Astrocyte (in vitro differentiated cells and primary cell): ENCODE measurements around the gene GOLGA8S. TPM values are rescaled to one million over a fixed set of nuclear protein-coding genes. Genes with fewer than 3 reads are reported as not detected.
"Not testable (repeated sequence)": the region's sequence is repeated elsewhere in the genome, so short reads cannot be mapped to it uniquely, and the experiment has no call there.

ENCODE experiments used
- DNase-seq: peaks from one replicate; pipeline ENCODE4 v3.0.0-alpha.2; 2010; ENCODE audit warnings: low read depth
- FAIRE-seq: peaks from 2 replicates; lab custom pipeline; 2011; peaks lifted over from hg19 to GRCh38; lab: Jason Lieb, UNC
- H2AFZ ChIP-seq: 2 replicates; pipeline ENCODE4 v1.6.0; 2012; ENCODE audit warnings: low read depth, low read length, inconsistent platforms
- H3K27ac ChIP-seq: 2 replicates; pipeline ENCODE4 v1.5.1; 2011; ENCODE audit warnings: low read depth, low read length, inconsistent platforms
- H3K27me3 ChIP-seq: 2 replicates; pipeline ENCODE4 v1.6.0; 2011; ENCODE audit warnings: low read length, inconsistent platforms; ENCODE audit not compliant: insufficient read depth
- H3K36me3 ChIP-seq: 2 replicates; pipeline ENCODE4 v1.5.1; 2011; ENCODE audit warnings: low read length, inconsistent platforms; ENCODE audit not compliant: insufficient read depth
- H3K4me1 ChIP-seq: 2 replicates; pipeline ENCODE4 v1.5.1; 2011; ENCODE audit warnings: low read length, inconsistent platforms; ENCODE audit not compliant: insufficient read depth
- H3K4me2 ChIP-seq: 2 replicates; pipeline ENCODE4 v1.6.0; 2012; ENCODE audit warnings: low read length, inconsistent platforms
- H3K4me3 ChIP-seq: 2 replicates; pipeline ENCODE4 v1.5.1; 2011; ENCODE audit warnings: low read depth, mild to moderate bottlenecking, low read length, inconsistent platforms; ENCODE audit not compliant: insufficient read depth
- H3K79me2 ChIP-seq: 2 replicates; pipeline ENCODE4 v1.6.0; 2012; ENCODE audit warnings: mild to moderate bottlenecking, low read length, inconsistent platforms; ENCODE audit not compliant: insufficient read depth
- H3K9ac ChIP-seq: 2 replicates; pipeline ENCODE4 v1.6.0; 2012; ENCODE audit warnings: mild to moderate bottlenecking, low read length, inconsistent platforms
- H3K9me3 ChIP-seq: 2 replicates; pipeline ENCODE4 v1.5.1; 2012; ENCODE audit warnings: low read depth, mild to moderate bottlenecking, low read length, inconsistent platforms; ENCODE audit not compliant: insufficient read depth
- H4K20me1 ChIP-seq: 2 replicates; pipeline ENCODE4 v1.6.0; 2012; ENCODE audit warnings: low read length, inconsistent platforms; ENCODE audit not compliant: insufficient read depth
- H3K27ac Mint-ChIP-seq: one replicate; pipeline ENCODE4 v1.8.0; 2021; ENCODE audit warnings: mild to moderate bottlenecking, mixed read lengths; ENCODE audit not compliant: unreplicated experiment
- H3K27me3 Mint-ChIP-seq: one replicate; pipeline ENCODE4 v1.8.0; 2021; ENCODE audit warnings: low read depth, mixed read lengths; ENCODE audit not compliant: unreplicated experiment
- H3K36me3 Mint-ChIP-seq: one replicate; pipeline ENCODE4 v1.8.0; 2021; ENCODE audit warnings: low read depth, mixed read lengths; ENCODE audit not compliant: unreplicated experiment
- H3K4me1 Mint-ChIP-seq: one replicate; pipeline ENCODE4 v1.8.0; 2021; ENCODE audit warnings: low read depth, mixed read lengths; ENCODE audit not compliant: unreplicated experiment
- H3K4me3 Mint-ChIP-seq: one replicate; pipeline ENCODE4 v1.8.0; 2021; ENCODE audit warnings: mild to moderate bottlenecking, moderate library complexity, mixed read lengths; ENCODE audit not compliant: unreplicated experiment
- H3K9me3 Mint-ChIP-seq: one replicate; pipeline ENCODE4 v1.8.0; 2021; ENCODE audit warnings: mild to moderate bottlenecking, mixed read lengths; ENCODE audit not compliant: unreplicated experiment
- EZH2 ChIP-seq: IDR thresholded peaks from 2 replicates; pipeline ENCODE4 v1.6.1; 2012; ENCODE audit warnings: mild to moderate bottlenecking, low read length, inconsistent platforms; ENCODE audit not compliant: insufficient read depth
- total RNA-seq: library from RNA; stranded (reverse); gene quantifications from 2 replicates; pipeline ENCODE4 v1.2.1, GENCODE V29; 2021
- TF ChIP-seq, protein P1 (sequence below): IDR thresholded peaks from 2 replicates; pipeline ENCODE4 v1.5.1; 2011; ENCODE audit warnings: low read depth, mild to moderate bottlenecking, inconsistent platforms, low read length, moderate library complexity; ENCODE audit not compliant: insufficient read depth

GOLGA8S gene
- total RNA-seq, 1 donor from 2014 or later = 0.14 TPM

DNA sequence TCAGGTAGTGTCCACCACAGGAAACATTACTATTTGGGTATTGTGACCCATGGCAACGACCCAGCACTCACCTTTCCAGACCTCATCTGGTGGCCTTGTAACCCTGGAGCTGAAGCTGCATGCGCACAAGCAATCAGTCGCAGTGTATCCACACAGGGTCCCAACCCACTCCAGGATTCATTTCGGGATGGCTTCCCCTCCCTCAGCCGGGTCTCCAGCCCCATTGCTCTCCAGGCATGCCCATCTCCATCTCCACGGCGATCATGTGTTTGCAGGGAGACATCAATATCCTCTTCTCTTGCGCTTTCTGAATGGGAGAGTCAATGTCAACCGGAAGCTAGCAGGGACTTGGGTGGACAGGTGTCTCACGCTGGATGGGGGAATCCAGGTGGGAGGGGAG is 57.3 kb downstream of the GOLGA8S start:
- H3K36me3 Mint-ChIP-seq = no peaks in the 10 kb centered on the region
- H3K4me1 ChIP-seq = no peaks in the 10 kb centered on the region
- H3K9me3 ChIP-seq = no peaks in the 10 kb centered on the region
- H3K4me1 Mint-ChIP-seq = no peaks in the 10 kb centered on the region
- H3K79me2 ChIP-seq = no peaks in the 10 kb centered on the region
- H3K4me3 ChIP-seq = no peak overlapping the region
- H3K27ac Mint-ChIP-seq = no peak overlapping the region
- H3K27ac ChIP-seq = no peak overlapping the region
- no peak overlapping the region for H2AFZ ChIP-seq
- H3K4me2 ChIP-seq = no peak overlapping the region
- no peaks in the 10 kb centered on the region for H4K20me1 ChIP-seq
- no peaks in the 10 kb centered on the region for H3K36me3 ChIP-seq
- H3K27me3 ChIP-seq = no peaks in the 10 kb centered on the region
- peaks cover 3% of the 10 kb centered on the region for H3K27me3 Mint-ChIP-seq
- DNase-seq (no peak), FAIRE-seq (no peak)
- H3K4me3 Mint-ChIP-seq = no peak overlapping the region
- TF ChIP-seq EZH2 = no peak
- TF ChIP-seq, protein P1, sequence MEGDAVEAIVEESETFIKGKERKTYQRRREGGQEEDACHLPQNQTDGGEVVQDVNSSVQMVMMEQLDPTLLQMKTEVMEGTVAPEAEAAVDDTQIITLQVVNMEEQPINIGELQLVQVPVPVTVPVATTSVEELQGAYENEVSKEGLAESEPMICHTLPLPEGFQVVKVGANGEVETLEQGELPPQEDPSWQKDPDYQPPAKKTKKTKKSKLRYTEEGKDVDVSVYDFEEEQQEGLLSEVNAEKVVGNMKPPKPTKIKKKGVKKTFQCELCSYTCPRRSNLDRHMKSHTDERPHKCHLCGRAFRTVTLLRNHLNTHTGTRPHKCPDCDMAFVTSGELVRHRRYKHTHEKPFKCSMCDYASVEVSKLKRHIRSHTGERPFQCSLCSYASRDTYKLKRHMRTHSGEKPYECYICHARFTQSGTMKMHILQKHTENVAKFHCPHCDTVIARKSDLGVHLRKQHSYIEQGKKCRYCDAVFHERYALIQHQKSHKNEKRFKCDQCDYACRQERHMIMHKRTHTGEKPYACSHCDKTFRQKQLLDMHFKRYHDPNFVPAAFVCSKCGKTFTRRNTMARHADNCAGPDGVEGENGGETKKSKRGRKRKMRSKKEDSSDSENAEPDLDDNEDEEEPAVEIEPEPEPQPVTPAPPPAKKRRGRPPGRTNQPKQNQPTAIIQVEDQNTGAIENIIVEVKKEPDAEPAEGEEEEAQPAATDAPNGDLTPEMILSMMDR = no peak
- no peak overlapping the region for H3K9ac ChIP-seq
- H3K9me3 Mint-ChIP-seq = peaks cover 9% of the 10 kb centered on the region

DNA sequence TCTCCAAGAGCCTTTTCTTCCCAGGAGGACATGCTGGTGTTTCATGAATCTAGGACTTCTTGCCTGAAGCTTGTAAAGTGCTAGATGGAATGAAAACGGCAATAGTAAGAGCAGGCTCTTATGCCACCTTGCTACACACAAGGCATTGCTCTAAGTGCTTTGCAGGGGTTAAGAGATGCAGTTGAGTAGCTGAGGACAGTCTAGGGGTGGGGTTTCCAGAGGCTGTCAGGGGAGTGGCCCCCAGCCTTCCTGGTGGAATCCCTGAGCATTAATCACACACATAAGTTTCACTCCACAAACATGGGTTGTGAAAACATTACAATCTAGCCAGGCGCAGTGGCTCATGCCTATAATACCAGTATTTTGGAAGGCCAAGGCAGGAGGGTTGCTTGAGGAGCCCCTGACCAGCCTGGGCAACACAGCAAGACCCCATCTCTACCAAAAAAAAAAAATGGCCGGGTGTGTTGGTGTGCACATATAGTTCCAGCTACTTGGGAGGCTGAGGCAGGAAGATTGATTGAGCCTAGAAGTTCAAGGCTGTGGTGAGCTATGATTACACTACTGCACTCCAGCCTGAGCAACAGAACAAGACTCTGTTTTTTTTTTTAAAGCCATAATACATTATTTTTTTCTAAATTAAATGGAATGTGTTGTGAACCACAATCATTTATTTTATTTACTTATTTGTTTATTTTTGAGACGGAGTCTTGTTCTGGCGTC is 58.5 kb downstream of the GOLGA8S start:
- not testable (repeated sequence) for H3K9me3 ChIP-seq, H3K4me3 ChIP-seq, H3K9me3 Mint-ChIP-seq, H3K4me2 ChIP-seq, H3K4me3 Mint-ChIP-seq, H3K79me2 ChIP-seq, H3K27me3 Mint-ChIP-seq, H3K4me1 ChIP-seq, H3K36me3 Mint-ChIP-seq, H2AFZ ChIP-seq, H3K27ac Mint-ChIP-seq, DNase-seq, FAIRE-seq, H3K27ac ChIP-seq, H3K9ac ChIP-seq, H4K20me1 ChIP-seq, H3K36me3 ChIP-seq, H3K4me1 Mint-ChIP-seq, H3K27me3 ChIP-seq

Other genes with a start within 250 kb of the GOLGA8S start
- gene GOLGA6L1, start 217.9 kb upstream of the GOLGA8S start, total RNA-seq = not detected in 2 replicates
- not detected in 2 replicates for gene GOLGA6L26, start 20.6 kb upstream of the GOLGA8S start, total RNA-seq
- not detected in 2 replicates for gene GOLGA6L2, start 92.5 kb downstream of the GOLGA8S start, total RNA-seq
- gene MKRN3, start 210.9 kb downstream of the GOLGA8S start, total RNA-seq = not detected in 2 replicates